T follicular helper cell (primary cell): ENCODE results near the gene PADI2.

Experiments
- DNase-seq: peaks from one replicate; pipeline ENCODE4 v3.0.0-alpha.2; 2020; ENCODE audit warnings: low read depth

PADI2 gene

DNA sequence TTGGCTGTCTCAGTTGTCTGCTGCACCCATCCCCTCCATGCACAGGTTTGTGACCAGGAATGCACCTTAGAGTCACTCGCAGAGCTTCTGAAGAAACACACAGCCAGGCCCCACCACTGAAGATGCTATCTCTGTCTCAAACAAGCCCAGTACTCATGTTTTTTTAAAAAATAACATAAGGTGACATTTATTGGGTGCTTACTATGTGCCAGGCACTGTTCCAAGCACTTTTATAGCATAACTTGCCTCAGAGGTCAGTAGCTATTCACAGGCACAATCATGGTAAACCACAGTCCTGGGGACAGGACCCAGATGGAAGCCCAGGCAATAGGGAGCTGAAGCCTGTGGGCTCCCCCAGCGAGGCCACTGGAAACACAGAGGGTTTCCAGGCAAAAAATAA, 98.7 kb downstream of the PADI2 start:
- no peak for DNase-seq

DNA sequence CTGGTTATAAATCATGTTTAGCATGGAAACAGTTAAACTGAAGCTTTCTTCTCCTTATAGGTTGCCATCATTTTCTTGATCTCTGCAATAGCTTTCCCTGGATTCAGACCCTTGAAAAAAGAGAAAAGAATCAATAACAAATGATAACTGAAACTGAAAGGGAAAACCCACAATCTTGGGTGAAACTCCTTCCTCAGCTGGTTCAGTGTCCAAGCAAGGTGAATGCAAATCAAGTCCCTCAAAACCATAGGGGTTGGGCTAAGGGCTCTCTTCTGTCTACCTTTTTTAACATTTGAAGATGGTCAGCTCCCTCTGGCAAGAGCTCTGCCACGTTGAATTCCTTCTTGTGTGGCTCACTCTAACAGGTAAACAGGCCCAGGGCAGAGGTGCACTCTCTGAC, 100.4 kb downstream of the PADI2 start:
- no peak for DNase-seq

DNA sequence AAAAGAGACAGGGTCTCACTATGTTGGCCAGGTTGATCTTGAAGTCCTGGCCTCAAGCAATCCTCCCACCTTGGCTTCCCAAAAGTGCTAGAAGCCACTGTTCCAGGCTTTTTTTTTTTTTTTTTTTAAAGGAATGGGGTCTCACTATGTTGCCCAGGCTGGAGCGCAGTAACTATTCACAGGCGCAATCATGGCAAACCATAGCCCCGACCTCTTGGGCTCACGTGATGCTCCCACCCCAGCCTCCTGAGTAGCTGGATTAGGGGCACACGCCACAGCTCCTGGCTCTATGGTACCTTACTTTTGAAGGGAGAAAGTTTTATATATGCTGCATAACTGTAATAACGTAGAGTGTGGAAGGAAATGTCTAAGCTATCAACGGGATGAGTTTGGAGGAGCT, 101.8 kb downstream of the PADI2 start:
- DNase-seq: no peak
